Measurements from ENCODE around the gene RNF169. TPM values are rescaled to one million over a fixed set of nuclear protein-coding genes. Genes with fewer than 3 reads are reported as not detected.

RNF169 gene
- total RNA-seq, 1 donor from 2014 or later, result 16.3 TPM

DNA sequence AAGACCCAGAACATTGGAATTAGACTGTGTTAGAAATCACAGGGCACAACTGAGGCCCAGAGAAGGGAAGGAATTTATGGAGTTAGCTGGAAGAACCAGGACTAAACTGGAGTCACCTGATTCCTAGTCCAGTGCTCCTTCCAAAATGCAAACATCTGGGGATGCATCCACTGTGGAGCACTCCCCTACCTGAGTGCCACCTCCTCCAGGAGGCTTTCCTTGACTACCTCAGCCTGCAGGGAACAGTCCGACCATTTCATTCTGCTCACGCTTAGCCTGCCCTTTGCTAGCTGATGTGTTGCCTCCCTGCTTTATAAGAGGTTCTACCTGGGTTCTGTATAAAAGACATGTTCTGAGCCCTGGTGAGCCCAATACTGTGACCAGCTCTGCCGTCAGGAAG, 41.5 kb upstream of the RNF169 start:
- no peak for TF ChIP-seq CTCF (IDR thresholded peaks at IDR 0.05; ENCODE audit: insufficient read depth, low read length, poor library complexity, severe bottlenecking)
- DNase-seq (ENCODE audit: low read depth), result no peak
- H3K36me3 ChIP-seq (ENCODE audit: control insufficient read depth, insufficient read depth, low read length), result no peaks in the 10 kb centered on the region
- H3K4me3 ChIP-seq (ENCODE audit: low read depth, low read length), result no peak overlapping the region
- no peaks in the 10 kb centered on the region for H3K27me3 ChIP-seq (ENCODE audit: control insufficient read depth, insufficient read depth, low read length)

- TF ChIP-seq CTCF (IDR thresholded peaks at IDR 0.05; ENCODE audit: insufficient read depth, low read length, poor library complexity, severe bottlenecking), result no peak
- no peaks in the 10 kb centered on the region for H3K27me3 ChIP-seq (ENCODE audit: control insufficient read depth, insufficient read depth, low read length)
- no peak for DNase-seq (ENCODE audit: low read depth)
- no peaks in the 10 kb centered on the region for H3K36me3 ChIP-seq (ENCODE audit: control insufficient read depth, insufficient read depth, low read length)
- H3K4me3 ChIP-seq (ENCODE audit: low read depth, low read length), result no peak overlapping the region
Observed at GRCh38 chr11:74707602-74708510, 40.8 kb upstream of the RNF169 start.

- H3K36me3 ChIP-seq (ENCODE audit: control insufficient read depth, insufficient read depth, low read length), result no peaks in the 10 kb centered on the region
- no peak for DNase-seq (ENCODE audit: low read depth)
- TF ChIP-seq CTCF (IDR thresholded peaks at IDR 0.05; ENCODE audit: insufficient read depth, low read length, poor library complexity, severe bottlenecking), result no peak
- H3K27me3 ChIP-seq (ENCODE audit: control insufficient read depth, insufficient read depth, low read length), result no peaks in the 10 kb centered on the region
- no peak overlapping the region for H3K4me3 ChIP-seq (ENCODE audit: low read depth, low read length)
Observed at GRCh38 chr11:74709175-74709574, 39.5 kb upstream of the RNF169 start.

DNA sequence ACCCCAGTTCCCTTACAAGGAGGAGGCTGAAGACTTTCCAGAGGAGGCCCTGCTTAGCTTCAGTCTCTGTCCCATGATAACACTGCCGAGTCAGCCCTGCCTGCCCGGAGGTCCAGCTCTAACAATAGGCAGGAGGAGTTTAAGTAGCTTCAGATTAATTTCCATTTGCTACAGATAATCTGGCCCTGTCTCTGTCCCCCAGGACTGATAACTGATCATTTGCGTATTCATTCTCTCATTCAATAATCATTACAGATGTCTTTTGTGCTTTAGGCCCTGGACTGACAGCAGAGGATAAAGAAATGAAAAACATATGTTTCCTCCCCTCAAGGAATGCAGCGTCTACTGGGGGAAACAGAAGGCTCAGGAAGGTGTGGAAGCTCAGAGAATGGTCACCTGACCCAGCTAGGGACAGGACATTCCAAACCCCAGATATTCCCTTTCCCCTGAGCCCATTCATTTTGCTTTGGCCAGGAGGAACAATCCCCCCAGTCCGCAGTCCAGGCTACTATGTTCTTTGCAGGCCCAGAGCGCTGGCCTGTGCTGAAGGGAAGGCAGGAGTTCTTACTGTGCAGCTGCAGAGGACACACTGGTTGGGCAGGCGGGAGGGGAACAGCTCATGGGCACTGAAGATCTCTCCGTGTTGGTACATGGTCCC, 38.2 kb upstream of the RNF169 start:
- DNase-seq (ENCODE audit: low read depth), result no peak
- no peak for TF ChIP-seq CTCF (IDR thresholded peaks at IDR 0.05; ENCODE audit: insufficient read depth, low read length, poor library complexity, severe bottlenecking)
- Histone ChIP-seq H3K36me3 (ENCODE audit: control insufficient read depth, insufficient read depth, low read length) (no peaks in the 10 kb centered on the region), H3K27me3 (ENCODE audit: control insufficient read depth, insufficient read depth, low read length) (no peaks in the 10 kb centered on the region), H3K4me3 (ENCODE audit: low read depth, low read length) (no peak overlapping the region)

DNA sequence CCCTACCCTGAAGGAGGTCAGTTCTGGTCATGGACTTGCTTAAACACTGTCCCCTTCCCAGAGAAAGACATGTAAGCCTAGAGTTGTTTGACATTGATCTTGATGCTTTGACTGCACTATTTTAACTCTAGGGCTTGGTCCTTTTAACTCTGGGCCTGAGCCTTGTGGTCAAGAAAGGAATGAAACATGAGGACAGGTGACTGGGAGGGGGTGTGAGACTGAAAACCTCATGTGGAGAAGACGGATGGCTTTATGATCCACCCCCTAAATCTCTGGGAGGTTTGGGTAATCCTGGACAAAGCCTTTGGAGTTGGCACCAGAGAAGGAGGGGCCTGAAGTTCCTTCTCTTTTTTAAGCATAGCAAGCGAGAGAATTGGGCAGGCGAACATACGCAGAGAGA, 35.0 kb upstream of the RNF169 start:
- H3K4me3 ChIP-seq (ENCODE audit: low read depth, low read length), result no peak overlapping the region
- no peak for TF ChIP-seq CTCF (IDR thresholded peaks at IDR 0.05; ENCODE audit: insufficient read depth, low read length, poor library complexity, severe bottlenecking)
- DNase-seq (ENCODE audit: low read depth), result no peak
- no peaks in the 10 kb centered on the region for H3K36me3 ChIP-seq (ENCODE audit: control insufficient read depth, insufficient read depth, low read length)
- no peaks in the 10 kb centered on the region for H3K27me3 ChIP-seq (ENCODE audit: control insufficient read depth, insufficient read depth, low read length)
